A549 (cell line): ENCODE results near the gene HECTD4. TPM values are rescaled to one million over a fixed set of nuclear protein-coding genes. Genes with fewer than 3 reads are reported as not detected.

Experiments used
- ATAC-seq, 2 experiments: fragments of 200-7000 bp in 1 of 2; fragments of >200 bp in 1 of 2; cut with Nextera tagmentation in 1 of 2; cut with Tn5 transposase in 1 of 2; 3 replicates each; pipeline versions ENCODE4 v1.8.0 to v1.9.1; 2018 to 2020; ENCODE audit warnings: mild to moderate bottlenecking in 1 of 2, moderate library complexity in 1 of 2
- CTCF ChIA-PET: fragments of 300-600 bp; sonication (Branson Sonifier 250); formaldehyde crosslinking; extraction: SDS; loops from one replicate; lab custom pipeline; 2021; ENCODE audit warnings: antibody characterized with exemption, inconsistent platforms; lab: Yijun Ruan, JAX
- POLR2A ChIA-PET: fragments of 350-600 bp; formaldehyde crosslinking; extraction: SDS; loops from one replicate; lab custom pipeline; 2021; ENCODE audit warnings: antibody characterized with exemption, inconsistent platforms; lab: Yijun Ruan, JAX
- DNase-seq, 2 experiments: peaks; one replicate each; pipeline versions ENCODE4 v3.0.0 to v3.0.0-alpha.2; 2011 to 2016; ENCODE audit warnings: low read depth in 1 of 2, low spot score in 1 of 2
- FAIRE-seq: peaks from 2 replicates; lab custom pipeline; 2011; peaks lifted over from hg19 to GRCh38; lab: Jason Lieb, UNC
- H3K27ac ChIP-seq, 2 experiments: fragments of >200 bp; sonication (Bioruptor Twin); formaldehyde crosslinking; 3 replicates each; pipeline ENCODE4 v1.5.1; 2016 to 2017
- H3K4me1 ChIP-seq: fragments of >200 bp; sonication (Bioruptor Twin); formaldehyde crosslinking; 3 replicates; pipeline ENCODE4 v1.6.1; 2016
- H3K4me2 ChIP-seq: fragments of >200 bp; sonication (Bioruptor Twin); formaldehyde crosslinking; 3 replicates; pipeline ENCODE4 v1.6.1; 2016
- H3K4me3 ChIP-seq: fragments of >200 bp; sonication (Bioruptor Twin); formaldehyde crosslinking; 3 replicates; pipeline ENCODE4 v1.5.1; 2016
- H3K9me3 ChIP-seq: fragments of >200 bp; sonication (Bioruptor Twin); formaldehyde crosslinking; 3 replicates; pipeline ENCODE4 v1.6.1; 2016
- CHD2 ChIP-seq: fragments of 150-350 bp; IDR thresholded peaks from 2 replicates; pipeline ENCODE4 v1.6.1; 2014; ENCODE audit warnings: low read length; ENCODE audit not compliant: partially characterized antibody
- CTCF ChIP-seq: fragments of >200 bp; sonication (Bioruptor Twin); formaldehyde crosslinking; IDR thresholded peaks from 3 replicates; pipeline ENCODE4 v1.5.1; 2016
- E2F6 ChIP-seq: IDR thresholded peaks from 2 replicates; pipeline ENCODE4 v1.6.1; 2012; ENCODE audit warnings: low read depth, borderline replicate concordance
- EP300 ChIP-seq, 2 experiments: fragments of >200 bp; sonication (Bioruptor Twin); formaldehyde crosslinking; IDR thresholded peaks; 2 replicates in 1 of 2; 3 replicates in 1 of 2; pipeline ENCODE4 v1.6.1; 2016 to 2017
- FOSL2 ChIP-seq, 2 experiments: fragments of 450-650 bp in 1 of 2; fragments of >200 bp in 1 of 2; sonication (Bioruptor Twin) in 1 of 2; formaldehyde crosslinking; IDR thresholded peaks; 2 replicates each; pipeline versions ENCODE4 v1.5.0 to v1.6.1; 2016 to 2020; ENCODE audit warnings: mild to moderate bottlenecking in 1 of 2, moderate library complexity in 1 of 2
- FOXS1 ChIP-seq: fragments of 250-450 bp; sonication (Bioruptor Pico); IDR thresholded peaks from 2 replicates; pipeline ENCODE4 v1.5.0; 2020; ENCODE audit warnings: mild to moderate bottlenecking, moderate library complexity
- HOXA7 ChIP-seq: fragments of 250-450 bp; sonication (Bioruptor Pico); IDR thresholded peaks from 2 replicates; pipeline ENCODE4 v1.5.0; 2020; ENCODE audit warnings: mild to moderate bottlenecking, moderate library complexity
- HOXB13 ChIP-seq: fragments of 250-450 bp; sonication (Bioruptor Pico); IDR thresholded peaks from 2 replicates; pipeline ENCODE4 v1.5.0; 2020; ENCODE audit warnings: low read depth, mild to moderate bottlenecking, moderate library complexity
- HOXB5 ChIP-seq: fragments of 250-450 bp; sonication (Bioruptor Pico); IDR thresholded peaks from 2 replicates; pipeline ENCODE4 v1.5.0; 2020; ENCODE audit warnings: mild to moderate bottlenecking, moderate library complexity
- JUN ChIP-seq, 2 experiments: fragments of >200 bp; sonication (Bioruptor Twin); formaldehyde crosslinking; IDR thresholded peaks; 2 replicates in 1 of 2; 3 replicates in 1 of 2; pipeline ENCODE4 v1.6.1; 2016 to 2017
- JUNB ChIP-seq: fragments of >200 bp; sonication (Bioruptor Twin); formaldehyde crosslinking; IDR thresholded peaks from 2 replicates; pipeline ENCODE4 v1.6.1; 2016
- MAFK ChIP-seq: fragments of 450-650 bp; IDR thresholded peaks from 2 replicates; pipeline ENCODE4 v1.6.1; 2014; ENCODE audit not compliant: partially characterized antibody
- NPAS2 ChIP-seq: fragments of 250-450 bp; sonication (Bioruptor Pico); IDR thresholded peaks from 2 replicates; pipeline ENCODE4 v1.8.0; 2022; ENCODE audit warnings: mild to moderate bottlenecking, moderate library complexity, borderline replicate concordance
- PBX3 ChIP-seq: IDR thresholded peaks from 2 replicates; pipeline ENCODE4 v1.6.1; 2012
- POLR2A ChIP-seq: IDR thresholded peaks from 2 replicates; pipeline ENCODE4 v1.6.1; 2012; ENCODE audit warnings: mild to moderate bottlenecking, low read length
- REST ChIP-seq: fragments of 200-600 bp; sonication (generic); IDR thresholded peaks from 2 replicates; pipeline ENCODE4 v1.6.1; 2016; ENCODE audit warnings: antibody characterized with exemption, mild to moderate bottlenecking, moderate library complexity
- RFX5 ChIP-seq: fragments of 450-650 bp; IDR thresholded peaks from 2 replicates; pipeline ENCODE4 v1.7.1; 2014; ENCODE audit warnings: antibody characterized with exemption, mild to moderate bottlenecking, moderate library complexity
- RNF2 ChIP-seq: fragments of 200-600 bp; sonication (generic); IDR thresholded peaks from 2 replicates; pipeline ENCODE4 v1.6.1; 2016; ENCODE audit warnings: low read depth, mild to moderate bottlenecking, antibody characterized with exemption, moderate library complexity, borderline replicate concordance
- ZNF302 ChIP-seq: fragments of 250-450 bp; sonication (Bioruptor Pico); IDR thresholded peaks from 2 replicates; pipeline ENCODE4 v1.9.0; 2021; ENCODE audit warnings: inconsistent platforms, mild to moderate bottlenecking, moderate library complexity
- WGBS: methylation state at CpG from one replicate; pipeline ENCODE4 v1.1.6; 2017; ENCODE audit errors: missing lambda C conversion rate; 5-methylcytosine and 5-hydroxymethylcytosine counted together
- polyA plus RNA-seq, 4 experiments: library from polyadenylated mRNA; depleted of rRNA in 3 of 4; stranded (reverse); fragments of >200 nt; fragmentation: RNase III in 1 of 4; extraction: RNeasy Plus Mini Kit Qiagen cat#74134 plus additional on column Dnase treatment in 1 of 4; gene quantifications; 2 replicates in 3 of 4; 3 replicates in 1 of 4; pipeline ENCODE4 v1.2.3, GENCODE V29; 2011 to 2017

HECTD4 gene
- polyA plus RNA-seq, 2 of the 4 experiments (the other 2 are of a cell fraction) = 9.9 to 14.7 TPM

GRCh38 chr12:112165624-112166023 lies 216.6 kb downstream of the HECTD4 start (continued):
- TF ChIP-seq REST = no peak
- no peak for TF ChIP-seq RNF2
- no peak for TF ChIP-seq NPAS2
- no peak for TF ChIP-seq HOXB5 (CRISPR knock-in tag)
- TF ChIP-seq CHD2 = no peak
- no peak for TF ChIP-seq JUNB

- no peaks in the 10 kb centered on the region for H3K4me1 ChIP-seq
- ChIA-PET CTCF (interaction anchor here (0.9 kb wide), 1 partner anchor 16 kb away, joined by 3 read pairs; no protein-coding TSS in a partner anchor), POLR2A (no interaction called here)
- 91% methylated on average over 22 of the region's 26 CpGs for WGBS
- DNase-seq (no peak), FAIRE-seq (no peak), ATAC-seq (no peak)
- H3K4me3 ChIP-seq = no peak overlapping the region
- no peak overlapping the region for H3K27ac ChIP-seq
- H3K9me3 ChIP-seq = no peaks in the 10 kb centered on the region
- TF ChIP-seq EP300 (IDR thresholded peaks at IDR 0.05) = no peak
- no peak for TF ChIP-seq ZNF302
- TF ChIP-seq HOXB13 (CRISPR knock-in tag) = no peak
- no peak overlapping the region for H3K4me2 ChIP-seq
These were observed 218.1 kb downstream of the HECTD4 start for GRCh38 chr12:112164011-112164660.

GRCh38 chr12:112163471-112163991 lies 218.7 kb downstream of the HECTD4 start:
- DNase-seq = no peak
- ChIA-PET CTCF (interaction anchor here (1.3 kb wide), 1 partner anchor 11 kb away, joined by 3 read pairs; no protein-coding TSS in a partner anchor), POLR2A (no interaction called here)
- Histone ChIP-seq H3K4me1 (no peaks in the 10 kb centered on the region), H3K27ac (no peak overlapping the region), H3K4me2 (no peak overlapping the region)
- TF ChIP-seq JUN (IDR thresholded peaks at IDR 0.05) = no peak
- TF ChIP-seq CTCF = no peak
- TF ChIP-seq RFX5 = no peak
- TF ChIP-seq POLR2A = no peak
- no peak for TF ChIP-seq EP300 (IDR thresholded peaks at IDR 0.05)
- no peak for TF ChIP-seq HOXA7
- TF ChIP-seq MAFK = no peak
- no peak for TF ChIP-seq PBX3
- TF ChIP-seq ZNF302 = no peak
- no peak for TF ChIP-seq FOSL2 (IDR thresholded peaks at IDR 0.05)
- TF ChIP-seq FOSL2 (CRISPR knock-in tag; IDR thresholded peaks at IDR 0.05) = no peak
- TF ChIP-seq E2F6 = no peak
- no peak for TF ChIP-seq FOXS1 (CRISPR knock-in tag)
- TF ChIP-seq, all 56 proteins: peak for 0
- Histone ChIP-seq H3K9me3 (peaks cover 2% of the 10 kb centered on the region; the same call in 1 of the 3 replicates), H3K4me3 (no peak overlapping the region)
- FAIRE-seq (no peak), ATAC-seq (no peak; a peak in 2 of 6 replicates)
- WGBS = 98% methylated on average over 18 of the region's 22 CpGs
